Activated T-helper 1 cell treated with anti-CD3 and anti-CD28 coated beads, Interleukin-12 subunit alpha, Interleukin-12 subunit beta, Interleukin-2, Interleukin-4 antibody, amounts not matched to agents 30 ng/mL and 10 ng/mL and 1 ng/mL, durations not matched to agents 14 hours and 24 hours and 36 hours (primary cell): ENCODE data around the gene MAPK8IP3. TPM values are rescaled to one million over a fixed set of nuclear protein-coding genes. Genes with fewer than 3 reads are reported as not detected.

Source experiments
- DNase-seq: peaks from one replicate; pipeline ENCODE4 v3.0.0; 2021; ENCODE audit warnings: low spot score
- H3K27ac Mint-ChIP-seq: one replicate; pipeline ENCODE4 v1.8.0; 2021; ENCODE audit warnings: mild to moderate bottlenecking, mixed read lengths
- H3K27me3 Mint-ChIP-seq: one replicate; pipeline ENCODE4 v1.8.0; 2022; ENCODE audit warnings: mild to moderate bottlenecking, moderate library complexity, mixed read lengths; ENCODE audit not compliant: insufficient read depth
- H3K36me3 Mint-ChIP-seq: one replicate; pipeline ENCODE4 v1.8.0; 2021; ENCODE audit warnings: low read depth, mixed read lengths
- H3K4me1 Mint-ChIP-seq: one replicate; pipeline ENCODE4 v1.8.0; 2021; ENCODE audit warnings: low read depth, mixed read lengths
- H3K4me3 Mint-ChIP-seq: one replicate; pipeline ENCODE4 v1.8.0; 2021; ENCODE audit warnings: mild to moderate bottlenecking, moderate library complexity, mixed read lengths
- H3K9me3 Mint-ChIP-seq: one replicate; pipeline ENCODE4 v1.8.0; 2021; ENCODE audit warnings: mixed read lengths
- intact Hi-C: fragments of 100-400 bp; cut with micrococcal nuclease; formaldehyde crosslinking; loops from one replicate; pipeline ENCODE4 v1.15.1; 2024
- total RNA-seq: library from RNA; stranded (reverse); gene quantifications from 2 replicates; pipeline ENCODE4 v1.2.3, GENCODE V29; 2022

The MAPK8IP3 gene
- total RNA-seq, 1 donor from 2014 or later = 84.6 TPM

DNA sequence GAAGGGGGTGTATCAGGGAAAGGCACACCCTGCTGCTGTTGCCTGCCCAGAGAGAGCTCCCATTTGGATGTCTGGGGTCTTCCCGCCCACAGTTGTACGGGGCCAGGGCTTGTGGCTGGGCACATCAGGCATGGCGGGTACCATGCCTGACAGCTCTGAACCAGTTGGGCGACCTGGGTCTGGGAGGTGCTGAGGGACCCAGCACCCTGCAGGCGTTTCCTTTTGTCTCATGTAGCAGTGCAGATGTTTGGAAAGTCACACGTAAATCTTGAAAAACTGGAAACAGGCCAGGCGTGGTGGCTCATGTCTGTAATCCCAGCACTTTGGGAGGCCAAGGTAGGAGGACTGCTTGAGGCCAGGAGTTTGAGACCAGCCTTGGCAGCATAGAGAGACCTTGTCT, 36.3 kb upstream of the MAPK8IP3 start:
- no peak overlapping the region for H3K4me3 Mint-ChIP-seq
- no peak overlapping the region for H3K27ac Mint-ChIP-seq
- DNase-seq = no peak
- intact Hi-C loops = no loop called here
- peaks cover 37% of the 10 kb centered on the region for H3K36me3 Mint-ChIP-seq
- no peaks in the 10 kb centered on the region for H3K9me3 Mint-ChIP-seq
- no peaks in the 10 kb centered on the region for H3K4me1 Mint-ChIP-seq
- H3K27me3 Mint-ChIP-seq = no peaks in the 10 kb centered on the region

DNA sequence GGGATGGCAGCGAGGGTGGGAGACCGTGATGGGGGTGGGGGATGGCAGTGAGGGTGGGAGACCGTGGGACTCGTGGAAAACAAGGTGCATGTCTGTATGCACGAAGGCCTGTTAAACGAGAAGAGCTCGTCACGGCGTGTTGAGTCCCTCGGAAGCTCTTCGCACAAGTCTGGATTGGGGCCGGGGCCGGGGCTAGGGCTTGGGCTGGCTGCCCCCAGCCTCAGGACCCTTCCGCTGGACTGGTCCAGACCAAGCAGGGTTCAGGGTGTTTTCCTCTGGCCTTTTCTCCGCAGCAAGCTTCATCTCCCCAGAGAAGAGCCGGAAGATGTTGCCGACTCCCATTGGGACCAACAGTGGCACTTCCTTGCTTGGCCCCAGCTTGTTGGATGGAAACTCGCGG, 35.6 kb upstream of the MAPK8IP3 start:
- no peak overlapping the region for H3K4me3 Mint-ChIP-seq
- DNase-seq = no peak
- peaks cover 38% of the 10 kb centered on the region for H3K36me3 Mint-ChIP-seq
- no peaks in the 10 kb centered on the region for H3K9me3 Mint-ChIP-seq
- H3K27me3 Mint-ChIP-seq = no peaks in the 10 kb centered on the region
- H3K4me1 Mint-ChIP-seq = no peaks in the 10 kb centered on the region
- no peak overlapping the region for H3K27ac Mint-ChIP-seq
- intact Hi-C loops = no loop called here

- H3K36me3 Mint-ChIP-seq = peaks cover 43% of the 10 kb centered on the region
- no peak overlapping the region for H3K27ac Mint-ChIP-seq
- intact Hi-C loops = no loop called here
Observed at GRCh38 chr16:1670866-1671265, 35.1 kb upstream of the MAPK8IP3 start.

GRCh38 chr16:1673424-1674151, 32.4 kb upstream of the MAPK8IP3 start:
- DNase-seq = no peak
- intact Hi-C loops = no loop called here
- no peaks in the 10 kb centered on the region for H3K9me3 Mint-ChIP-seq
- H3K4me3 Mint-ChIP-seq = no peak overlapping the region
- H3K27ac Mint-ChIP-seq = no peak overlapping the region
- peaks cover 44% of the 10 kb centered on the region for H3K36me3 Mint-ChIP-seq
- H3K27me3 Mint-ChIP-seq = no peaks in the 10 kb centered on the region
- peaks cover 8% of the 10 kb centered on the region for H3K4me1 Mint-ChIP-seq

More at GRCh38 chr16:1670866-1671265, 35.1 kb upstream of the MAPK8IP3 start:
- Mint-ChIP-seq H3K4me3 (no peak overlapping the region), H3K4me1 (no peaks in the 10 kb centered on the region), H3K9me3 (no peaks in the 10 kb centered on the region), H3K27me3 (no peaks in the 10 kb centered on the region)
- no peak for DNase-seq

DNA sequence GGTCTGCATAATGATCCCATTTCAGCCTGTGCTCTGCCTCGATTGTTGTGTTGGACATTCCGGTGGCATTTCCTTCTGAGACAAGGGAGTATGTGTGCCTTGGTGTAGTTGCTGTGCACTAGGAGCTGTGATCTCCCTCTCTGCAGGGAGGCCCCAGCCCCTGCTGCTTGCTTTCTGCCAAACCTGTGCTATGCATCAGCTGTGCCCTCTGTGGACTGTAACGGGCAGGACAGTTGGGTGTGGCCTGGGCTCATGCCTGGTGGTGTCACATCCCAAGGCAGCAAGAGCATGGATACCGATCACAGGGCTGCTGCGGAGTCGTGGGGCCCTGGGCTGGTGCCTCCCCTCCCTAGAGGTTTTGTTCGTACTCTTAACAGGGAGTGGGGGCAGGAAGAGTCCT, 31.7 kb upstream of the MAPK8IP3 start:
- H3K36me3 Mint-ChIP-seq = peaks cover 42% of the 10 kb centered on the region
- no peak for DNase-seq
- H3K4me3 Mint-ChIP-seq = no peak overlapping the region
- intact Hi-C loops = no loop called here
- H3K27ac Mint-ChIP-seq = no peak overlapping the region
- no peaks in the 10 kb centered on the region for H3K27me3 Mint-ChIP-seq
- H3K9me3 Mint-ChIP-seq = no peaks in the 10 kb centered on the region
- peaks cover 14% of the 10 kb centered on the region for H3K4me1 Mint-ChIP-seq

GRCh38 chr16:1674751-1675664, 31.0 kb upstream of the MAPK8IP3 start:
- Mint-ChIP-seq H3K36me3 (peaks cover 40% of the 10 kb centered on the region), H3K9me3 (no peaks in the 10 kb centered on the region), H3K4me1 (peaks cover 15% of the 10 kb centered on the region), H3K27ac (no peak overlapping the region), H3K27me3 (no peaks in the 10 kb centered on the region), H3K4me3 (no peak overlapping the region)
- no peak for DNase-seq
- intact Hi-C loops = no loop called here

GRCh38 chr16:1676661-1677060, 29.3 kb upstream of the MAPK8IP3 start:
- no peak for DNase-seq
- intact Hi-C loops = no loop called here
- Mint-ChIP-seq H3K4me3 (peak overlapping the region; percentile 70), H3K27ac (no peak overlapping the region), H3K36me3 (peaks cover 30% of the 10 kb centered on the region), H3K4me1 (peaks cover 30% of the 10 kb centered on the region), H3K27me3 (no peaks in the 10 kb centered on the region), H3K9me3 (no peaks in the 10 kb centered on the region)

- no peak for DNase-seq
- Mint-ChIP-seq H3K36me3 (peaks cover 25% of the 10 kb centered on the region), H3K27ac (peak overlapping the region; percentile 75), H3K9me3 (no peaks in the 10 kb centered on the region), H3K4me3 (peak overlapping the region; percentile 70), H3K27me3 (no peaks in the 10 kb centered on the region), H3K4me1 (peaks cover 32% of the 10 kb centered on the region)
- intact Hi-C loops = no loop called here
Observed at GRCh38 chr16:1677339-1677738, 28.7 kb upstream of the MAPK8IP3 start.

DNA sequence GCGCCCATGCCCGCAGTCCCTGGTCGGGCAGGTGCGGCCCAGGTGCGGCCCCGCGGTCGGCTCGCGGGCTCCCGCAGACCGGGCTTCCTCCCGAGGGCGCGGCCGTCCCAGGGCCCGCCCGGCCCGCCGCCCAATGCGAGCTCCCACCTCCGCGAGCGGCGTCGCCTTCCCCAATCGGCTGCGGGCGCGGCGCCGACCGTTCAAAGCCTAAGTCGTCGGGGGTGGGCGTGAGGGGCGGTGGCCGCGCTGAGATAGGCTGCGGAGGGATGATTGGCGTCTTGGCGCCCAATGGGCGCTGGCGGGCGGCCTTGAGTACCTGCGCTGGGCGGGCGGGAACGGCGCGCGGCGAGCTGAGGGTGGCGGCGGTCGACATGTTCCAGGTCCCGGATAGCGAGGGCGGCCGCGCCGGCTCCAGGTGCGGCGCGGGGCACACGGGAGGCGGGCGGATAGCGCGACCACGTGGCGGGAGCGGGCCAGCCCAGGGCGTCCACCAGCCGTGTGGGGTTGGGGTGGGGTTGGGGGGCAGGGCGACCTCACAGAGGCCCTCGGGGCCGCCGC, 28.0 kb upstream of the MAPK8IP3 start, which contains the start of gene JPT2:
TSS of gene JPT2 (plus strand) at position 338 of the 558 bp plus-strand sequence. CDS start at position 372, 34 bp downstream.
- H3K9me3 Mint-ChIP-seq = no peaks in the 10 kb centered on the region
- H3K4me1 Mint-ChIP-seq = peaks cover 32% of the 10 kb centered on the region
- peaks cover 21% of the 10 kb centered on the region for H3K36me3 Mint-ChIP-seq
- no peaks in the 10 kb centered on the region for H3K27me3 Mint-ChIP-seq
- H3K27ac Mint-ChIP-seq = peak within 1 kb of the TSS; percentile 91
- H3K4me3 Mint-ChIP-seq = peak within 1 kb of the TSS; percentile 92
- DNase-seq = peak; percentile 96
- intact Hi-C loops = loop anchor here (1.0 to 2.0 kb wide), 4 partner anchors 28 to 95 kb away; partner anchors contain the start of genes CRAMP1, IFT140, MAPK8IP3 and MRPS34

GRCh38 chr16:1678500-1679098, 27.4 kb upstream of the MAPK8IP3 start:
- Mint-ChIP-seq H3K36me3 (peaks cover 20% of the 10 kb centered on the region), H3K4me1 (peaks cover 35% of the 10 kb centered on the region), H3K4me3 (peak overlapping the region; percentile 92), H3K9me3 (no peaks in the 10 kb centered on the region), H3K27me3 (no peaks in the 10 kb centered on the region), H3K27ac (peak overlapping the region; percentile 91)
- peak; percentile 44 for DNase-seq
- intact Hi-C loops = loop anchor here (1.0 to 2.0 kb wide), 4 partner anchors 28 to 95 kb away; partner anchors contain the start of genes CRAMP1, IFT140, MAPK8IP3 and MRPS34

- intact Hi-C loops = no loop called here
- peak overlapping the region; percentile 35 for H3K27ac Mint-ChIP-seq
- no peaks in the 10 kb centered on the region for H3K27me3 Mint-ChIP-seq
- peak overlapping the region; percentile 61 for H3K4me3 Mint-ChIP-seq
- H3K36me3 Mint-ChIP-seq = peaks cover 22% of the 10 kb centered on the region
- peaks cover 38% of the 10 kb centered on the region for H3K4me1 Mint-ChIP-seq
- no peak for DNase-seq
- no peaks in the 10 kb centered on the region for H3K9me3 Mint-ChIP-seq
Observed at GRCh38 chr16:1680361-1680760, 25.6 kb upstream of the MAPK8IP3 start.

GRCh38 chr16:1681032-1681431, 25.0 kb upstream of the MAPK8IP3 start:
- H3K27me3 Mint-ChIP-seq = no peaks in the 10 kb centered on the region
- no peaks in the 10 kb centered on the region for H3K9me3 Mint-ChIP-seq
- DNase-seq = no peak
- H3K4me3 Mint-ChIP-seq = peak overlapping the region; percentile 61
- intact Hi-C loops = no loop called here
- H3K4me1 Mint-ChIP-seq = peaks cover 38% of the 10 kb centered on the region
- peaks cover 20% of the 10 kb centered on the region for H3K36me3 Mint-ChIP-seq
- H3K27ac Mint-ChIP-seq = peak overlapping the region; percentile 35
